ENCODE measurements around the gene NOP58. TPM values are rescaled to one million over a fixed set of nuclear protein-coding genes. Genes with fewer than 3 reads are reported as not detected.
"Not testable (repeated sequence)": the region's sequence is repeated elsewhere in the genome, so short reads cannot be mapped to it uniquely, and the experiment has no call there.

NOP58 gene
- total RNA-seq, 4 donors from 2014 or later = 9.4 to 54.9 (median 26.3) TPM

GRCh38 chr2:202269585-202269984, 4.0 kb downstream of the NOP58 start:
- Histone ChIP-seq H3K9me3 (no peaks in the 10 kb centered on the region), H3K4me3 (no peak overlapping the region), H3K27me3 (no peaks in the 10 kb centered on the region), H3K27ac (peak overlapping the region in 2 of 4 donors; percentile 26 to 35), H3K4me1 (peaks cover 5 to 54% (median 17%) of the 10 kb centered on the region in 4 donors), H3K36me3 (no peaks in the 10 kb centered on the region)
- in situ Hi-C loops (cut with MboI; ENCODE audit: low pct_ligation_motif_present in 1 of 4, low pct_unique_long_range_greater_than_20kb in 1 of 4, low sequenced_read_pairs in 3 of 4) (no loop called here), intact Hi-C loops (cut with DNase I; ENCODE audit: low total_unique reads) (loop anchor here (5.0 kb wide), 1 partner anchor 108 kb away; the partner anchor contains the start of gene BMPR2)
- TF ChIP-seq EP300 (IDR thresholded peaks at IDR 0.05; ENCODE audit: low read depth) (no peak), POLR2A (IDR thresholded peaks at IDR 0.05) (no peak), CTCF (IDR thresholded peaks at IDR 0.05) (no peak)
- DNase-seq = no peak
- 57 to 60% methylated on average over 9 of the region's 9 CpGs for WGBS, 2 donors (ENCODE audit: low coverage in 1 of 2)

GRCh38 chr2:202270487-202270886, 4.9 kb downstream of the NOP58 start:
- H3K36me3 ChIP-seq = peaks cover 0 to 5% (median under 1%) of the 10 kb centered on the region in 4 donors
- no peak for TF ChIP-seq POLR2A (IDR thresholded peaks at IDR 0.05)
- no peak for TF ChIP-seq EP300 (IDR thresholded peaks at IDR 0.05; ENCODE audit: low read depth)
- no peak for TF ChIP-seq POLR2AphosphoS5 (IDR thresholded peaks at IDR 0.05)
- no peak for TF ChIP-seq CTCF (IDR thresholded peaks at IDR 0.05)
- no peaks in the 10 kb centered on the region for H3K9me3 ChIP-seq
- intact Hi-C loops (cut with DNase I; ENCODE audit: low total_unique reads) (no loop called here), in situ Hi-C loops (cut with MboI; ENCODE audit: low pct_ligation_motif_present in 1 of 4, low pct_unique_long_range_greater_than_20kb in 1 of 4, low sequenced_read_pairs in 3 of 4) (no loop called here)
- peak overlapping the region in 1 of 4 donors; percentile 26 for H3K27ac ChIP-seq
- H3K4me3 ChIP-seq = no peak overlapping the region
- WGBS, 2 donors (ENCODE audit: low coverage in 1 of 2) = 60 to 69% methylated on average over 1 to 3 of the region's 3 CpGs
- DNase-seq = no peak
- H3K27me3 ChIP-seq = no peaks in the 10 kb centered on the region
- peaks cover 5 to 51% (median 17%) of the 10 kb centered on the region in 4 donors for H3K4me1 ChIP-seq

GRCh38 chr2:202276078-202276720, 10.6 kb downstream of the NOP58 start:
- peaks cover 0 to 13% (median 0%) of the 10 kb centered on the region in 4 donors for H3K4me1 ChIP-seq
- intact Hi-C loops (cut with DNase I; ENCODE audit: low total_unique reads); DNase-seq; in situ Hi-C loops (cut with MboI; ENCODE audit: low pct_ligation_motif_present in 1 of 4, low pct_unique_long_range_greater_than_20kb in 1 of 4, low sequenced_read_pairs in 3 of 4); H3K27me3 ChIP-seq; H3K4me3 ChIP-seq; H3K27ac ChIP-seq; H3K9me3 ChIP-seq: not testable (repeated sequence)
- H3K36me3 ChIP-seq = peaks cover 0 to 20% (median 9%) of the 10 kb centered on the region in 4 donors
- 79 to 86% methylated on average over 5 to 11 of the region's 11 CpGs for WGBS, 2 donors (ENCODE audit: low coverage in 1 of 2)

GRCh38 chr2:202278036-202278760, 12.6 kb downstream of the NOP58 start:
- H3K4me3 ChIP-seq = no peak overlapping the region
- H3K27me3 ChIP-seq = no peaks in the 10 kb centered on the region
- no peaks in the 10 kb centered on the region for H3K9me3 ChIP-seq
- TF ChIP-seq POLR2AphosphoS5 (IDR thresholded peaks at IDR 0.05) = no peak
- TF ChIP-seq POLR2A (IDR thresholded peaks at IDR 0.05) = no peak
- no peak for TF ChIP-seq CTCF (IDR thresholded peaks at IDR 0.05)
- TF ChIP-seq EP300 (IDR thresholded peaks at IDR 0.05; ENCODE audit: low read depth) = no peak
- peaks cover 0 to 38% (median 16%) of the 10 kb centered on the region in 4 donors for H3K36me3 ChIP-seq
- 64 to 65% methylated on average over 6 of the region's 6 CpGs for WGBS, 2 donors (ENCODE audit: low coverage in 1 of 2)
- peak overlapping the region in 1 of 4 donors; percentile 19 for H3K27ac ChIP-seq
- in situ Hi-C loops (cut with MboI; ENCODE audit: low pct_ligation_motif_present in 1 of 4, low pct_unique_long_range_greater_than_20kb in 1 of 4, low sequenced_read_pairs in 3 of 4) (no loop called here), intact Hi-C loops (cut with DNase I; ENCODE audit: low total_unique reads) (no loop called here)
- no peak for DNase-seq
- peaks cover 0 to 6% (median 0%) of the 10 kb centered on the region in 4 donors for H3K4me1 ChIP-seq
